ENCODE measurements around the gene IPCEF1. TPM values are rescaled to one million over a fixed set of nuclear protein-coding genes. Genes with fewer than 3 reads are reported as not detected.

IPCEF1 gene
- total RNA-seq, 1 donor, result 73.5 TPM

GRCh38 chr6:154267508-154268106 lies 89.0 kb downstream of the IPCEF1 start:
- no peaks in the 10 kb centered on the region for H3K9me3 ChIP-seq (ENCODE audit: low read depth, low read length)
- peaks cover 12% of the 10 kb centered on the region for H3K4me1 ChIP-seq (ENCODE audit: insufficient read depth, low read length)
- no peaks in the 10 kb centered on the region for H3K27me3 ChIP-seq (ENCODE audit: insufficient read depth, low read length)
- no peak overlapping the region for H3K4me3 ChIP-seq (ENCODE audit: low read length)

GRCh38 chr6:154266560-154267099 lies 90.0 kb downstream of the IPCEF1 start:
- Histone ChIP-seq H3K4me3 (ENCODE audit: low read length) (no peak overlapping the region), H3K9me3 (ENCODE audit: low read depth, low read length) (no peaks in the 10 kb centered on the region), H3K4me1 (ENCODE audit: insufficient read depth, low read length) (peaks cover 12% of the 10 kb centered on the region), H3K27me3 (ENCODE audit: insufficient read depth, low read length) (no peaks in the 10 kb centered on the region)

GRCh38 chr6:154261688-154262397 lies 94.8 kb downstream of the IPCEF1 start:
- Histone ChIP-seq H3K27me3 (ENCODE audit: insufficient read depth, low read length) (no peaks in the 10 kb centered on the region), H3K9me3 (ENCODE audit: low read depth, low read length) (no peaks in the 10 kb centered on the region), H3K4me1 (ENCODE audit: insufficient read depth, low read length) (peaks cover 23% of the 10 kb centered on the region), H3K4me3 (ENCODE audit: low read length) (no peak overlapping the region)

GRCh38 chr6:154258064-154258757 lies 98.4 kb downstream of the IPCEF1 start:
- Histone ChIP-seq H3K27me3 (ENCODE audit: insufficient read depth, low read length) (no peaks in the 10 kb centered on the region), H3K4me3 (ENCODE audit: low read length) (no peak overlapping the region), H3K4me1 (ENCODE audit: insufficient read depth, low read length) (peaks cover 34% of the 10 kb centered on the region), H3K9me3 (ENCODE audit: low read depth, low read length) (peaks cover 8% of the 10 kb centered on the region)

GRCh38 chr6:154257067-154257466 lies 99.5 kb downstream of the IPCEF1 start:
- Histone ChIP-seq H3K9me3 (ENCODE audit: low read depth, low read length) (peaks cover 8% of the 10 kb centered on the region), H3K4me1 (ENCODE audit: insufficient read depth, low read length) (peaks cover 45% of the 10 kb centered on the region), H3K4me3 (ENCODE audit: low read length) (no peak overlapping the region), H3K27me3 (ENCODE audit: insufficient read depth, low read length) (no peaks in the 10 kb centered on the region)

- Histone ChIP-seq H3K27me3 (ENCODE audit: insufficient read depth, low read length) (no peaks in the 10 kb centered on the region), H3K4me3 (ENCODE audit: low read length) (no peak overlapping the region), H3K9me3 (ENCODE audit: low read depth, low read length) (peaks cover 8% of the 10 kb centered on the region), H3K4me1 (ENCODE audit: insufficient read depth, low read length) (peaks cover 62% of the 10 kb centered on the region)
Measured at GRCh38 chr6:154252678-154253077, 103.9 kb downstream of the IPCEF1 start.

GRCh38 chr6:154251116-154251515 lies 105.5 kb downstream of the IPCEF1 start:
- Histone ChIP-seq H3K9me3 (ENCODE audit: low read depth, low read length) (peaks cover 8% of the 10 kb centered on the region), H3K4me1 (ENCODE audit: insufficient read depth, low read length) (peaks cover 57% of the 10 kb centered on the region), H3K27me3 (ENCODE audit: insufficient read depth, low read length) (no peaks in the 10 kb centered on the region), H3K4me3 (ENCODE audit: low read length) (no peak overlapping the region)

GRCh38 chr6:154249499-154250298 lies 106.9 kb downstream of the IPCEF1 start:
- Histone ChIP-seq H3K27me3 (ENCODE audit: insufficient read depth, low read length) (no peaks in the 10 kb centered on the region), H3K9me3 (ENCODE audit: low read depth, low read length) (no peaks in the 10 kb centered on the region), H3K4me3 (ENCODE audit: low read length) (no peak overlapping the region), H3K4me1 (ENCODE audit: insufficient read depth, low read length) (peaks cover 57% of the 10 kb centered on the region)

- Histone ChIP-seq H3K4me3 (ENCODE audit: low read length) (peak overlapping the region; percentile 49), H3K4me1 (ENCODE audit: insufficient read depth, low read length) (peaks cover 68% of the 10 kb centered on the region), H3K9me3 (ENCODE audit: low read depth, low read length) (no peaks in the 10 kb centered on the region), H3K27me3 (ENCODE audit: insufficient read depth, low read length) (no peaks in the 10 kb centered on the region)
Measured at GRCh38 chr6:154247119-154247861, 109.3 kb downstream of the IPCEF1 start.

GRCh38 chr6:154246723-154247118 lies 109.9 kb downstream of the IPCEF1 start:
- H3K27me3 ChIP-seq (ENCODE audit: insufficient read depth, low read length), result no peaks in the 10 kb centered on the region
- H3K4me3 ChIP-seq (ENCODE audit: low read length), result peak overlapping the region; percentile 49
- no peaks in the 10 kb centered on the region for H3K9me3 ChIP-seq (ENCODE audit: low read depth, low read length)
- peaks cover 67% of the 10 kb centered on the region for H3K4me1 ChIP-seq (ENCODE audit: insufficient read depth, low read length)

GRCh38 chr6:154245506-154245905 lies 111.1 kb downstream of the IPCEF1 start:
- no peaks in the 10 kb centered on the region for H3K9me3 ChIP-seq (ENCODE audit: low read depth, low read length)
- H3K4me3 ChIP-seq (ENCODE audit: low read length), result peak overlapping the region; percentile 49
- H3K27me3 ChIP-seq (ENCODE audit: insufficient read depth, low read length), result no peaks in the 10 kb centered on the region
- peaks cover 59% of the 10 kb centered on the region for H3K4me1 ChIP-seq (ENCODE audit: insufficient read depth, low read length)

- H3K9me3 ChIP-seq (ENCODE audit: low read depth, low read length), result no peaks in the 10 kb centered on the region
- no peaks in the 10 kb centered on the region for H3K27me3 ChIP-seq (ENCODE audit: insufficient read depth, low read length)
- no peak overlapping the region for H3K4me3 ChIP-seq (ENCODE audit: low read length)
- peaks cover 51% of the 10 kb centered on the region for H3K4me1 ChIP-seq (ENCODE audit: insufficient read depth, low read length)
Measured at GRCh38 chr6:154243793-154244750, 112.5 kb downstream of the IPCEF1 start.

GRCh38 chr6:154242617-154243357 lies 113.8 kb downstream of the IPCEF1 start:
- no peak overlapping the region for H3K4me3 ChIP-seq (ENCODE audit: low read length)
- H3K4me1 ChIP-seq (ENCODE audit: insufficient read depth, low read length), result peaks cover 54% of the 10 kb centered on the region
- H3K9me3 ChIP-seq (ENCODE audit: low read depth, low read length), result no peaks in the 10 kb centered on the region
- no peaks in the 10 kb centered on the region for H3K27me3 ChIP-seq (ENCODE audit: insufficient read depth, low read length)

All from mononuclear cell (primary cell).